GM12878 (cell line): ENCODE results near the gene VPS45. TPM values are rescaled to one million over a fixed set of nuclear protein-coding genes. Genes with fewer than 3 reads are reported as not detected.

Experiments used
- ATAC-seq: fragments of 200-7000 bp; cut with Tn5 transposase; 3 replicates; pipeline ENCODE4 v1.9.1; 2020; ENCODE audit warnings: mild to moderate bottlenecking, moderate library complexity
- BruUV-seq: library from RNA; stranded (reverse); fragments of 400-500 nt; replicated peaks from 2 replicates; lab custom pipeline; 2021; lab: Mats Ljungman, UMichigan
- CTCF ChIA-PET: fragments of 300-600 bp; sonication (Branson Sonifier 250); formaldehyde crosslinking; extraction: SDS; loops from one replicate; lab custom pipeline; 2021; ENCODE audit warnings: inconsistent platforms; lab: Yijun Ruan, JAX
- POLR2A ChIA-PET: fragments of 350-600 bp; formaldehyde crosslinking; extraction: SDS; loops from one replicate; lab custom pipeline; 2021; ENCODE audit warnings: inconsistent platforms; lab: Charles Lee
- RAD21 ChIA-PET: fragments of 300-600 bp; sonication (Branson Sonifier 250); formaldehyde crosslinking; loops from one replicate; lab custom pipeline; 2023; ENCODE audit warnings: antibody characterized with exemption; ENCODE audit not compliant: unreplicated experiment; lab: Charles Lee
- SMC1A ChIA-PET: fragments of 300-600 bp; sonication (Branson Sonifier 250); formaldehyde crosslinking; loops from one replicate; lab custom pipeline; 2023; ENCODE audit not compliant: unreplicated experiment, uncharacterized antibody; lab: Charles Lee
- DNase-seq: peaks from one replicate; pipeline ENCODE4 v3.0.0-alpha.2; 2011; ENCODE audit warnings: low read depth, low spot score
- FAIRE-seq: peaks from 3 replicates; lab custom pipeline; 2011; peaks lifted over from hg19 to GRCh38; lab: Jason Lieb, UNC
- H2AFZ ChIP-seq: 2 replicates; pipeline ENCODE4 v1.6.0; 2011; ENCODE audit warnings: low read depth, low read length, control low read depth; ENCODE audit not compliant: control insufficient read depth
- H3K27ac ChIP-seq: 2 replicates; pipeline ENCODE4 v1.5.1; 2011; ENCODE audit warnings: control low read depth; ENCODE audit not compliant: control insufficient read depth, insufficient read depth
- H3K27me3 ChIP-seq, 2 experiments: replicated peaks in 1 of 2; 2 replicates each; pipeline versions ENCODE4 v1.6.0 to v1.6.1; 2011; ENCODE audit warnings: low read length in 1 of 2; ENCODE audit not compliant: control insufficient read depth in 2 of 2, insufficient read depth in 2 of 2
- H3K36me3 ChIP-seq, 2 experiments: 2 replicates each; pipeline ENCODE4 v1.5.1; 2011; ENCODE audit warnings: low read length in 1 of 2; ENCODE audit not compliant: control insufficient read depth in 2 of 2, insufficient read depth in 2 of 2
- H3K4me1 ChIP-seq: 2 replicates; pipeline ENCODE4 v1.6.1; 2011; ENCODE audit warnings: mild to moderate bottlenecking, low read length, moderate library complexity, mixed read lengths; ENCODE audit not compliant: control insufficient read depth, insufficient read depth
- H3K4me2 ChIP-seq: 2 replicates; pipeline ENCODE4 v1.6.0; 2011; ENCODE audit warnings: control low read depth; ENCODE audit not compliant: control insufficient read depth, insufficient read depth
- H3K4me3 ChIP-seq: fragments of 200-600 bp; sonication (generic); 2 replicates; pipeline ENCODE4 v1.5.1; 2016
- H3K79me2 ChIP-seq: 2 replicates; pipeline ENCODE4 v1.6.0; 2011; ENCODE audit warnings: low read length; ENCODE audit not compliant: control insufficient read depth, insufficient read depth
- H3K9ac ChIP-seq: 2 replicates; pipeline ENCODE4 v1.8.0; 2011; ENCODE audit warnings: low read length, control low read depth, mixed read lengths; ENCODE audit not compliant: control insufficient read depth, insufficient read depth
- H3K9me3 ChIP-seq: replicated peaks from 3 replicates; pipeline ENCODE4 v1.5.1; 2011; ENCODE audit warnings: mild to moderate bottlenecking, low read length; ENCODE audit not compliant: control insufficient read depth, insufficient read depth
- H4K20me1 ChIP-seq: 2 replicates; pipeline ENCODE4 v1.6.0; 2011; ENCODE audit not compliant: control insufficient read depth, insufficient read depth
- CBX3 ChIP-seq: fragments of 200-600 bp; sonication (generic); IDR thresholded peaks from 2 replicates; pipeline ENCODE4 v1.6.1; 2016; ENCODE audit warnings: low read depth, borderline replicate concordance
- HDAC2 ChIP-seq: fragments of 200-600 bp; sonication (generic); IDR thresholded peaks from 2 replicates; pipeline ENCODE4 v1.6.1; 2017
- MTA2 ChIP-seq: fragments of 450-650 bp; IDR thresholded peaks from 2 replicates; pipeline ENCODE4 v1.6.1; 2016; ENCODE audit warnings: low read depth, mild to moderate bottlenecking, moderate library complexity
- NR2C2 ChIP-seq: IDR thresholded peaks from 2 replicates; pipeline ENCODE4 v1.6.1; 2011; ENCODE audit warnings: borderline replicate concordance, low read depth; ENCODE audit not compliant: control insufficient read depth, insufficient read length
- RCOR1 ChIP-seq: conservative IDR thresholded peaks from 2 replicates; pipeline ENCODE4 v1.6.1; 2012; ENCODE audit warnings: low read depth, low read length, improper control_type of control experiment
- SMARCA5 ChIP-seq: fragments of 450-650 bp; IDR thresholded peaks from 2 replicates; pipeline ENCODE4 v1.6.1; 2017; ENCODE audit warnings: mild to moderate bottlenecking
- ZNF207 ChIP-seq: fragments of 450-650 bp; IDR thresholded peaks from 2 replicates; pipeline ENCODE4 v1.6.1; 2014; ENCODE audit warnings: antibody characterized with exemption, mild to moderate bottlenecking, borderline replicate concordance
- ZNF274 ChIP-seq: IDR thresholded peaks from one replicate; pipeline ENCODE4 v1.8.0; 2011; ENCODE audit not compliant: insufficient read length, insufficient read depth
- in situ Hi-C: fragments of 300-500 bp; cut with MboI; formaldehyde crosslinking; loops from 9 replicates; pipeline ENCODE4 v1.14.3; 2018; ENCODE audit warnings: mixed read lengths
- intact Hi-C: fragments of 100-400 bp; cut with micrococcal nuclease; formaldehyde crosslinking; loops from one replicate; pipeline ENCODE4 v1.14.2; 2022; ENCODE audit not compliant: unreplicated experiment
- polyA plus RNA-seq, 11 experiments: library from polyadenylated mRNA; depleted of rRNA in 4 of 11; unstranded in 6 of 11; stranded (reverse) in 5 of 11; fragments of >200 nt; fragmentation: Nextera tagmentation in 4 of 11; fragmentation: Illumina TruSeq in 1 of 11; extraction: Ambion mirVana in 4 of 11; extraction: Trizol in 1 of 11; gene quantifications; 1 replicate in 1 of 11; 2 replicates in 10 of 11; pipeline versions ENCODE4 v1.2.1 to v1.2.3, GENCODE V29; 2011 to 2016; ENCODE audit warnings: inconsistent platforms in 2 of 11, missing spikeins in 2 of 11, low read depth in 1 of 11
- total RNA-seq, 4 experiments: library from RNA; depleted of rRNA in 3 of 4; stranded (reverse); fragments of >200 nt in 3 of 4; fragmentation: Illumina TruSeq in 1 of 4; extraction: Trizol in 1 of 4; gene quantifications; 2 replicates each; pipeline versions ENCODE4 v1.2.1 to v1.2.3, GENCODE V29; 2013 to 2021
- TF ChIP-seq, protein P1 (sequence below): IDR thresholded peaks from 2 replicates; pipeline ENCODE4 v1.6.1; 2012; ENCODE audit warnings: low read length, inconsistent platforms
- TF ChIP-seq, protein P2 (sequence below): fragments of 450-650 bp; IDR thresholded peaks from 2 replicates; pipeline ENCODE4 v1.6.1; 2018; ENCODE audit warnings: borderline replicate concordance, mild to moderate bottlenecking; ENCODE audit not compliant: partially characterized antibody

VPS45 gene
- total and polyA plus RNA-seq, 10 of the 15 experiments (the other 5 are each of a cell fraction or from before 2014, with no cell fraction given) = 24.4 to 48.7 (median 34.5) TPM

DNA sequence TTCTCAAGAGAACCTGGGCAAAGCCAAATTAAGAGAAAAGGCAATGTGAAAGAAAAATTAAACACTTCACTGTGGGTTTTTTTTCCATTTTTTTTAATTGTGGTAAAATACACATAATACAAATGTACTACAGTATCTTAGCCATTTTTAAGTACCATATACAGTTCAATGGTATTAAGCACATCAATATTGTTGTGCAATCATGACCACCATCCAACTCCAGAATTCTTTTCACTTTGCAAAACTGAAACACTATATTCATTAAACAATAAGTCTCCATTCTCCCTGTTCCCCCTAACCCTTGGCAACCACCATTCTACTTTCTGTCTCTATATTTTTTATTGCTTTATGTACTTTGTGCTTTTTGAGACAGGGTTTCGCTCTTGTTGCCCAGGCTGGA is 39.3 kb upstream of the VPS45 start (continued):
- TF ChIP-seq, protein P1, sequence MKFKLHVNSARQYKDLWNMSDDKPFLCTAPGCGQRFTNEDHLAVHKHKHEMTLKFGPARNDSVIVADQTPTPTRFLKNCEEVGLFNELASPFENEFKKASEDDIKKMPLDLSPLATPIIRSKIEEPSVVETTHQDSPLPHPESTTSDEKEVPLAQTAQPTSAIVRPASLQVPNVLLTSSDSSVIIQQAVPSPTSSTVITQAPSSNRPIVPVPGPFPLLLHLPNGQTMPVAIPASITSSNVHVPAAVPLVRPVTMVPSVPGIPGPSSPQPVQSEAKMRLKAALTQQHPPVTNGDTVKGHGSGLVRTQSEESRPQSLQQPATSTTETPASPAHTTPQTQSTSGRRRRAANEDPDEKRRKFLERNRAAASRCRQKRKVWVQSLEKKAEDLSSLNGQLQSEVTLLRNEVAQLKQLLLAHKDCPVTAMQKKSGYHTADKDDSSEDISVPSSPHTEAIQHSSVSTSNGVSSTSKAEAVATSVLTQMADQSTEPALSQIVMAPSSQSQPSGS = no peak
- TF ChIP-seq, all 136 proteins: peak for 0

GRCh38 chr1:150034336-150034735 is 33.2 kb upstream of the VPS45 start:
- Histone ChIP-seq H4K20me1 (no peaks in the 10 kb centered on the region), H3K36me3 (no peaks in the 10 kb centered on the region), H3K27ac (no peak overlapping the region), H3K4me2 (no peak overlapping the region), H3K79me2 (no peaks in the 10 kb centered on the region), H3K9me3 (no peaks in the 10 kb centered on the region), H3K4me3 (no peak overlapping the region), H3K27me3 (no peaks in the 10 kb centered on the region), H3K4me1 (no peaks in the 10 kb centered on the region)
- no peak for DNase-seq
- no peak for TF ChIP-seq CBX3
- TF ChIP-seq RCOR1 = no peak
- TF ChIP-seq, protein P2, sequence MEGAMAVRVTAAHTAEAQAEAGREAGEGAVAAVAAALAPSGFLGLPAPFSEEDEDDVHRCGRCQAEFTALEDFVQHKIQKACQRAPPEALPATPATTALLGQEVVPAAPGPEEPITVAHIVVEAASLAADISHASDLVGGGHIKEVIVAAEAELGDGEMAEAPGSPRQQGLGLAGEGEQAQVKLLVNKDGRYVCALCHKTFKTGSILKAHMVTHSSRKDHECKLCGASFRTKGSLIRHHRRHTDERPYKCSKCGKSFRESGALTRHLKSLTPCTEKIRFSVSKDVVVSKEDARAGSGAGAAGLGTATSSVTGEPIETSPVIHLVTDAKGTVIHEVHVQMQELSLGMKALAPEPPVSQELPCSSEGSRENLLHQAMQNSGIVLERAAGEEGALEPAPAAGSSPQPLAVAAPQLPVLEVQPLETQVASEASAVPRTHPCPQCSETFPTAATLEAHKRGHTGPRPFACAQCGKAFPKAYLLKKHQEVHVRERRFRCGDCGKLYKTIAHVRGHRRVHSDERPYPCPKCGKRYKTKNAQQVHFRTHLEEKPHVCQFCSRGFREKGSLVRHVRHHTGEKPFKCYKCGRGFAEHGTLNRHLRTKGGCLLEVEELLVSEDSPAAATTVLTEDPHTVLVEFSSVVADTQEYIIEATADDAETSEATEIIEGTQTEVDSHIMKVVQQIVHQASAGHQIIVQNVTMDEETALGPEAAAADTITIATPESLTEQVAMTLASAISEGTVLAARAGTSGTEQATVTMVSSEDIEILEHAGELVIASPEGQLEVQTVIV = no peak
- TF ChIP-seq MTA2 = no peak
- TF ChIP-seq NR2C2 = no peak
- TF ChIP-seq HDAC2 = no peak
- no peak for TF ChIP-seq SMARCA5
- no peak for TF ChIP-seq ZNF274
- TF ChIP-seq ZNF207 = no peak
- TF ChIP-seq, all 136 proteins: peak for 0
- RAD21 ChIA-PET = no interaction called here
- ATAC-seq (no peak), FAIRE-seq (no peak)
- no TSS peak for BruUV-seq
- CTCF ChIA-PET = no interaction called here
- in situ Hi-C loops = no loop called here
- POLR2A ChIA-PET = interaction anchor here (0.6 to 0.7 kb wide), 2 partner anchors 22 to 40 kb away, joined by 3 to 4 read pairs; no protein-coding TSS in a partner anchor
- SMC1A ChIA-PET = interaction anchor here (0.6 to 1.2 kb wide), 3 partner anchors 14 to 73 kb away, joined by 3 read pairs; no protein-coding TSS in a partner anchor
- H2AFZ ChIP-seq = no peak overlapping the region
- H3K9ac ChIP-seq = no peak overlapping the region
- intact Hi-C loops = no loop called here
